PFSK-1 (cell line): Measurements from ENCODE around the gene RYR3.

Experiments
- FOXP2 ChIP-seq: optimal IDR thresholded peaks from 2 replicates; pipeline ENCODE3; 2011; ENCODE audit warnings: borderline replicate concordance, control low read depth, inconsistent platforms; ENCODE audit not compliant: insufficient read depth; ENCODE audit errors: extremely low read length, extremely low read depth
- POLR2AphosphoS5 ChIP-seq: IDR thresholded peaks from 2 replicates; pipeline ENCODE4 v1.6.1; 2012; ENCODE audit warnings: low read depth, mild to moderate bottlenecking, control low read depth, low read length, moderate library complexity
- REST ChIP-seq, 2 experiments: IDR thresholded peaks; 2 replicates each; pipeline versions ENCODE4 v1.6.1 to v1.8.0; 2011 to 2012; ENCODE audit warnings: low read depth in 2 of 2, low read length in 2 of 2, control low read depth in 1 of 2, inconsistent platforms in 1 of 2, mild to moderate bottlenecking in 1 of 2, moderate library complexity in 1 of 2; ENCODE audit not compliant: insufficient read depth in 1 of 2
- SIN3A ChIP-seq: IDR thresholded peaks from 2 replicates; pipeline ENCODE4 v1.6.1; 2012; ENCODE audit warnings: mild to moderate bottlenecking, low read length, moderate library complexity, borderline replicate concordance; ENCODE audit not compliant: insufficient read depth

GRCh38 chr15:33810073-33810595 lies 499.4 kb downstream of the RYR3 start:
- TF ChIP-seq POLR2AphosphoS5 (no peak), FOXP2 (no peak), SIN3A (no peak), REST (IDR thresholded peaks at IDR 0.05; ENCODE audit: insufficient read depth in 1 of 2, low read depth in 2 of 2, low read length in 2 of 2) (no peak)
